Stimulated activated CD8-positive, alpha-beta memory T cell treated with anti-CD3 and anti-CD28 coated beads, Interleukin-12 subunit alpha, Interleukin-12 subunit beta, amount 100 ng/mL, for 1 hour (primary cell): ENCODE measurements around the gene MAP7D3.
"Not testable (repeated sequence)": the region's sequence is repeated elsewhere in the genome, so short reads cannot be mapped to it uniquely, and the experiment has no call there.

ENCODE experiments used
- DNase-seq: peaks from one replicate; pipeline ENCODE4 v3.0.0-alpha.2; 2020; ENCODE audit warnings: low read depth

Gene MAP7D3

DNA sequence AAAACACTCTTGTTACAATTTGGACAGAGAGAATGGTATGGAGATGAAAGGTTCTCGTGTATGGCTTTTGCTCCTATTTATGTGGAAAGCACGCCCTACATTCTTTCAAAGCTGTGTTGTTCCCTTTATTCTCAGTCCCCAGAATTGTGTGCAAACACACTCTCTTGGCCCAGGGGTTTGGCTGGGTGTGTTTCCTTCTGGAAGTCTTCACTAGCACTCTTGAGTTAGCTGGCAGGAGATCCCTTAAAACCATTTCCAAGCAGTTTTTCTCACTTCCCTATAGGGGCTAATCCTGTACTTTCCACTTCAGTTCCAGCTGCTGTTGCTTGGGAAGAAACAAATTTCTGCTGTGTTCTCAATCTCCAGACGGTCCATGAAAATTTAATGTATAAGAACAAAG lies 68.8 kb downstream of the MAP7D3 start:
- DNase-seq = no peak

DNA sequence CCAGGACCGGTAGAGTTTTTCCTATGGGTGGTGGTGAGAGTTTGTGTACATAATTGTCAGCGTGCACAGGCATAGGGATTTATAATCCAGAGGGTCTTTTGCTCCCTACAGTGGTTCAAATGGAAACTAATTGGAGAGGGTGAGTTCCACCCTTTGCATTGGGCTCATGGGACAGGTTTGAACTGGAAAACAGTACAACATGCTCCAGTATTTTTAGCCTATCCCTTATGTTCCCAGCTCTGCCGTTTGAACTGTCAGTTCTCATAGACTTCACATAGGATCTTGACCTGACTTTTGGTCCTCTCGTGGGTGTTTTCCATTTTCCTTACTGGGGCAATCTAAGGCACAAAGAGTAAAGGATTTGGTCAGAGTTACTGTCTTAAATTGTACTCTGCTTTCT lies 72.1 kb downstream of the MAP7D3 start:
- DNase-seq = no peak

DNA sequence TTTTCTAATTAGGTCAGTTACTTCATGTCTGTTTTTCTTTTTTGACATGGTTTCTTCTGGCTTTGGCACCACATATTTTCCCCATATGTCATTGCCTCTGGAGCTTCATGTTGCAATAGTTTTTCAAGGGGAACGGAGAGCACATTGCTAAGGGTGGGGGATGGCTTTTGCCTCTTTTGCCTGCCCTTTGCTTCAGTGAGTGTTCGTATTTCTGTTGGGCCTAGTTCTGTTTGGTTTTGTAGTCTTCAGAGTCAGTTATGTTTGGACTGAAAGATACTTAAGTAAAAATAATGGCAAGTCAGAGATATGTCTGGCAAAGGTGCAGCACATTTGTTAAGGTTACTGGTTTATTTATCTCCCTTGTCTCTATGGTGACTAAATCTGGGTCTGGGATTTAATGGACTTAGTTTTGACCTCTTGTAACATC lies 74.8 kb downstream of the MAP7D3 start:
- DNase-seq = no peak

DNA sequence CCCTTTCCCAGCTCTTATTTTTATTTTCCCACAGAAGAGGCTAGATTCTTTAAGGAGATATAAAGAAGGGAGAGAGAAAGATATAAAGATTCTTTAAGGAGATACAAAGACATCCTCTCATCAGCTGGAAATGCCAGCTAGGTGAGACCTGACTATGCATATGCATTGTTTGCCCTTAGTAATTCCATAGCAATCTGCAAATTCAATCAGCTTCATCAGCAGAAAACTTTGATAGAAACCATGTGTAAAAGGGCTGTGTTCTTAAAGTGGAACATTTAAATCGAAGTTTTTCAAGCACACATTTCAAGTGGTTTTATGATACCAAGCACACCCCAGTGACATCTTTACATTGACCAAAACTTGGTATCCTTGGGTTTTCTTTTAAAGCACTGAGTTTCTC lies 79.8 kb downstream of the MAP7D3 start:
- DNase-seq = no peak

DNA sequence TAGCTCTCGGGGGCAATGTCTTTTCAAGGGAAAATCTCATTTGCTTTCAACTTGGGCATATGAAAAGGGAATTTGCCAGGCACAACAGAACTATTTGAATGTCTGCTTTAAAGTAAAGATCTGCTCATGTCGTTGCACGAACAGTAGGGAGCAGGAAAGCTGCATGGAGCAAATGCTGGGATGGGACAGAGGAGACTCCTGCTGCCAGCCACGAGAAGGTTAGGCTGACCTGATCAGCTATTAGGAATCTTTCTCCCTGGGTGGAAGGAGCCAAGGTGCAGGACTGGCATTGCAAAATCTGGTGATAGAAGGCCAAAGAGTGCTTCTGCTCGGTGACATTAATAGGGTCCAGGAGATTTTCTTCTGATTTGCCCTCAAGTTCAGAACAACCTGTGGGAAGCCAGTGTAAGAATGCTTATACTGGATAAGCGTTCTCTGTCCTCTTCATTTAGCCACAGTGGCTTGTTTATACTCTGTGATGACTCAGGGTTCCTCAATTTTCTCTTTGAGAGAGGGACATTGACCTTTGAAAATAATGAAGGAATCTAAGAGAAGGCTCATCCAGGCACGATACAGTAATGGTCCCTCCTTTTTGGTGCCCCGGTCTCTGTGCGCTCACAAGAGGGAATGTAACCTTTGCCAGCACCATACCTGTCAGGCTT lies 80.9 kb downstream of the MAP7D3 start:
- DNase-seq = no peak

DNA sequence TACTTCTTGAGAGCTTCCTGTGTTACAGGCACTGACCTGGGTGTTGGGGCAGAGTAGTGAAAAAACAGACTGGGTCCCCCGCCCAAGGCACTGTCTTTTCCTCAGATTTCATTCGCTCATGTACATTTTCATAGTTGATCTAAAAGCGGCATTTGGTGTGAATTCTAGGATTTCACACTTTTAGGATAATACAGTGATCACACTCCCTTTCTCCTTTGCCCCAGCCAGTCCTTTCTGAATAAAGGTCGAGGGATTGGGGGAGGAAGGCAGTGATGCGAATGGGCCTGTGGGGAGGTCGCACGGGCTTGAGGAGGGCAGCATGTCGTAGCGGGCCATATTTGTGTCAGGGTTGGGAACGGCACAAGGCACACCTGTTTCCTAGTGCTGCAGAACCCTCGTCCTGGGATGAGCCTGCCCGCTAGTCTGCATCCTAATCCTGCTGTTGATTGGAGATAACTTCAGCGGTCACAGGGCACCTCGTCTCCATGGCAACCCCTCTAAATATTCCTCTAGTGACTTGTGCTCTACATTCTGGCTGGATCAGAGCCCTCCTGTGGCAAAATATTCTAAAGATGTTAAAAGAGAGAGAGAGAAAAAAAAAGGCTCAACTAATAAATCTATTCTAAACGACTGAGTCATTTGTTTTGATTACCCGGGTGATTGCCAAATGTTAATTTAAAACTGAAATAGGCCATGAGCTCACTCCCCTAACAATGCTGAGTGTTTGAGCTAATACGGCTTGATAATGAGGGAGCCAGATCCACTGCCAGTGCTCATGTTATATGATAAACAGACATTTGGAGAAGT lies 82.1 kb downstream of the MAP7D3 start:
- no peak for DNase-seq

DNA sequence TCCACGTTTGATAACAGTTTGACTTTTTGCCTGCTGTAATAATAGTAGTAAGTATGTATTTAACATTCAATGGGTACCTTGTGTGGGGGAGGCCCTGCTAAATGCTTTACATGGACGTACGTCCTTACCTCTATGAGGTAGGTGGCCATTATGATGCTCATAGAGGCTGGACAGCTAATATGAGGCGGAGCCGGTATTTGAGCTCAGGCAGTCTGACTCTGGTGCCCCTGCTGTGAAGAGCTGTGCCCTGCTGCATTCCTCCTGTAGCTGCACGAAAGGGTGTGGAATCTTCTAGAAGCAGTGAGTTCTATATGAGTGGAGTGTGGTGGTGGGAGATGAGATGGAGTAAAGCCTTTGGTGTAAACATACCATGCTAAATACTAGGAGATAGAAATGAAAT lies 83.2 kb downstream of the MAP7D3 start:
- not testable (repeated sequence) for DNase-seq

DNA sequence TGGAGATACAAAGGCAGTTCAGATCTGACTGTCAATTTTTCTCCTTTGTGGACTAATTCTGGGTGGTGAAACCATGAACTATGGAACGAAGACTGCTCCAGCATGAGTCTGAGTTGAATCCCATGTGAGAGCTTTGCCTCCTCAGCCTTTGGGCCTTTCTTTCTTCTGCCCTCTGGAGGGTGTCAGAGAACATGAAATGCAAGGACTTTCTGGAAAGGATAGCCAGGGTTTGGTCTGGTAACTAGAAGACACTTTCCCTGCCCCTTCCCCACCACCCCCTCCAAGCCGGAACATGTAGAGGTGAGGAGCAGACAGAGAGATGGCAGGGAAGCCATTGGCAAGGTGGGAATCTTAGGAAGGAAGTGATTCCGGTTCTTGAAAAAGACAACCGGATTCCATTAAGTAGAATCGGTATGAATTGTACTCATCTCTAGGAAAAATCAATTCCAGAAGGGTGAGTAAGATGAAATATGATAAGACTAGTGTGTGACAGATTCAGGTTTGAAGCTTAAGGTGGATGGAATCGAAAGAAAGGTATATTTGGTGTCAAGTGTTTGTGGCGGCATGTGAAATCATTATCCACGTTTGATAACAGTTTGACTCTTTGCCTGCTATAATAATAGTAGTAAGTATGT lies 84.9 kb downstream of the MAP7D3 start:
- no peak for DNase-seq

DNA sequence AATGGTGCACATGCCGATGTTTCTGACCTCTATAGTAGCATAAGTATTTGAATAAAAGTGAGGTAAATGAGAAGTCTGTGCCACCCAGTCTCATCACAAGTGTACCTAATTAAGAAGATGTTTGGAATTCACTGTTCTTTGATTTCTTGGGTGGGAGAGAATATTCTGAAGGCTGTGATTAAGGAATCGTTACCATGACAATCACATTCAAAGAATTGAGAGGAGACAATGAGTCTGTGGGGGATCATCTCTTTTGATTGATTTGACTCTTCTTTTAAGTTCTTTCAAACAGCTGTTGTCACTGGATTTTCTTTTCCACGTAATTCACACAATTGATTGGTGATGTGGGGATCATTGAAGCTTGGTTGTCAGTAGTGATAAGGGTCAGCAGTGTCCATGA lies 85.8 kb downstream of the MAP7D3 start:
- no peak for DNase-seq

DNA sequence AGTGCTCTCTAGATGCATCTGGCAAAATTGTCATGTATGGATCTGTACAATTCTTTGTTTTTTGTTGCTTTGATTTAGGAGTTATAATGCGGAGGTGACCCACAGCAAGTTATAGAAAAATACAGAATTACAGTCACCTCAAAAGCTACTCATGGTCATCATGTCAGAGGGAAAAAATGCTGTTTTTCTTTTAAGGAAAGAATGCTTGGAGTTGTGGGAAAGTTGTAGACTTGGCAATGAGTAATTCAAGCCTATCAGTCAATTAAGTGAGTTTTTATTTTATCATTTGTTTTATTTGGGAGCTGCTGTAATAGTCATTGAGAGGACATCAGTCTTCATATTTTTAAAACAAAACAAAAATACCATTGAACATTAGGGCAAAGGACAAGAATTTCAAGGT lies 87.5 kb downstream of the MAP7D3 start:
- DNase-seq = no peak
